ENCODE measurements around the gene PDCD11.

PDCD11 gene

DNA sequence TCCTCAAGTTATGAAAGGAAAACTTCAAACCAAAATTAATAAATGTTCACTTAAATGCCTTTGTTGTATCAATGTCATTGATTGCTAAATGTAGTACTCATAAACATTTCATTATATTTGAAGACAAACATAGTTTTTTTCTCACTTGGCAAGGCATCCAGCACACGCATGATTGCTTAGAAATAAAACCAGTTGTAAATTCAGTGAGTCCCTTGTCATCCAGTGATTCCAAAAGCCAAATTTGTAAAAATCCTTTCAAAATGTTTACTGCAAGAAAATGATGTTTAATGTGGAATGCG lies 90.9 kb downstream of the PDCD11 start:
- TF ChIP-seq, protein P1, sequence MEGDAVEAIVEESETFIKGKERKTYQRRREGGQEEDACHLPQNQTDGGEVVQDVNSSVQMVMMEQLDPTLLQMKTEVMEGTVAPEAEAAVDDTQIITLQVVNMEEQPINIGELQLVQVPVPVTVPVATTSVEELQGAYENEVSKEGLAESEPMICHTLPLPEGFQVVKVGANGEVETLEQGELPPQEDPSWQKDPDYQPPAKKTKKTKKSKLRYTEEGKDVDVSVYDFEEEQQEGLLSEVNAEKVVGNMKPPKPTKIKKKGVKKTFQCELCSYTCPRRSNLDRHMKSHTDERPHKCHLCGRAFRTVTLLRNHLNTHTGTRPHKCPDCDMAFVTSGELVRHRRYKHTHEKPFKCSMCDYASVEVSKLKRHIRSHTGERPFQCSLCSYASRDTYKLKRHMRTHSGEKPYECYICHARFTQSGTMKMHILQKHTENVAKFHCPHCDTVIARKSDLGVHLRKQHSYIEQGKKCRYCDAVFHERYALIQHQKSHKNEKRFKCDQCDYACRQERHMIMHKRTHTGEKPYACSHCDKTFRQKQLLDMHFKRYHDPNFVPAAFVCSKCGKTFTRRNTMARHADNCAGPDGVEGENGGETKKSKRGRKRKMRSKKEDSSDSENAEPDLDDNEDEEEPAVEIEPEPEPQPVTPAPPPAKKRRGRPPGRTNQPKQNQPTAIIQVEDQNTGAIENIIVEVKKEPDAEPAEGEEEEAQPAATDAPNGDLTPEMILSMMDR (IDR thresholded peaks at IDR 0.05; ENCODE audit: low read length, missing control alignments): no peak
- H3K4me3 ChIP-seq (replicated peaks; ENCODE audit: low read depth, low read length): no peak overlapping the region
- DNase-seq (ENCODE audit: low read depth): no peak

DNA sequence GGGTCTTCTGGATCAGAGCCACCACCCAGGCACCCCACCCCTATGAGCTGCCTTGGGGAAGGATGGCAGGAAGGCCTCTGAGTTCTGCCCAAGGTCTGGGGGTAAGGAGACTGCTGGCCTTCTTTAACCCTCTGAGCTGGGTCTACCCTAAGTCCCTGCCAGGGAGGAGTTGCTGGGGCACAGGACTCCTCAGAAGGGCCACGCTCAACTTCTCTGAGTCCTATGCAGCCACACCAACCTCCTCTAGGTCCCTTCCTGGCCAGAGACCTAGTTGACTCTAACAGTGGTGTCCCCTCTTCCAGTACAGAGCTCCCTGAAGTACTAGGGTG lies 94.5 kb downstream of the PDCD11 start:
- H3K4me3 ChIP-seq (replicated peaks; ENCODE audit: low read depth, low read length): no peak overlapping the region
- DNase-seq (ENCODE audit: low read depth): no peak
- TF ChIP-seq, protein P1 (IDR thresholded peaks at IDR 0.05; ENCODE audit: low read length, missing control alignments): no peak

DNA sequence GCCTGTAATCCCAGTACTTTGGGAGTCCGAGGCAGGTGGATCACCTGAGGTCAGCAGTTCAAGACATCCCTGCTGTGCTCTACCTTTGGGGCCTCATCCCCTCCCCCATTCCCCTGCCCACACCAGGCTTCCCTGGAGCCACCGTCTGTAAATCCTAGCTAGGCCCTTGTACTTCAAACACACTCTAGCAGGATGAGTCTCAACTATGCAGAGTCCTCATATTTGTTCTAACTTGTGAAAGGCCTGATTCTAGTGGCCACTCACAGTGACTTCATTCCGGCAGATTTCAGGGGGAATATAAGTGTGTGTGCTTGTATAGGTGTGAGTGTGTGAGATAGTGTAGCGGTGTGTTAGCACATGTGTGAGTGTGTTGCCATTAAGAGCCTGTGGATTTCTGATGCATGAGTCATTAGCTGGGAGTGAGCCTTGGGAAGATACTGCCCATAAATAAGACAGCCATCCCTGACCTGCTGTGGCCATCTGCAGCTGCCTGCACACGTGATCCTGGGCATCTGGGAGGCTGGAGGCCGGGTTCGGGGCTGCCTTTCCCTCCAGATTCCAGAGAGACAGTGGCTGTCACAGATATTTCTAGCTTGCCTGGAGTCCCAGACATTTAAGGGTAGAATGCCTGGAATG lies 95.4 kb downstream of the PDCD11 start:
- TF ChIP-seq, protein P1 (IDR thresholded peaks at IDR 0.05; ENCODE audit: low read length, missing control alignments): no peak
- DNase-seq (ENCODE audit: low read depth): peak; percentile 90
- no peak overlapping the region for H3K4me3 ChIP-seq (replicated peaks; ENCODE audit: low read depth, low read length)

DNA sequence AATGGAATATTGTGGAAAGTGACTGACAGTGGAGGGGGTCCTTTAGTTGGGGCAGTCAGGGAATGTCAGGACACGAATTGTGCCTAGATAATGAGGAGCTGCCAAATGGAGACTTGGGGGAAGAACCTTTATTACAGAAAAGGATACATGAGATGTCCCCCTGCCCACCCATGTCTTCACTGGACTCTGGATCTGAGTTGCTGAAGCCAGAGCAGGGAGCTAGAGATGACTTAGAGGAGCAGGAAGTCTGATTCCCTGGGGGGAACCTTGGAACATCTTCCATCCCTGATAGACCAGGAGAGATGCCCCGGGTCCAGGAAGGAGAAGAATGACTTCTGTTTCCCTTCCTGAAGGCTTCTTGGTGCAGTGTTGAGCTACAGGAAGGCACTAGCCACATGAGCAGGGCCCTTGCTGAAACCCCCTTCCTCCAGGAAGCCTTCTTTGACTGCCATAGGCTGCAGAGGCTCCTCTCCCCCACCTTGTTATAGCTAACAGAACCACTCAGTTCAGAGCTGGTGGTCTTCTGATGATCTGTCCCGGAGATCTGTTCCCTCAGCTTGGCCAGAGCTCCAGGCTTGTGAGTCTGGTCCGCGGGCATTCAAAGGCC lies 96.3 kb downstream of the PDCD11 start:
- TF ChIP-seq, protein P1 (IDR thresholded peaks at IDR 0.05; ENCODE audit: low read length, missing control alignments): no peak
- DNase-seq (ENCODE audit: low read depth): no peak
- no peak overlapping the region for H3K4me3 ChIP-seq (replicated peaks; ENCODE audit: low read depth, low read length)

GRCh38 chr10:103493362-103493915 lies 97.0 kb downstream of the PDCD11 start, which contains the start of gene NEURL1:
Gene NEURL1, plus strand, starts transcription at chr10:103493705. Its CDS starts 683 bp downstream, at chr10:103494388.
- H3K4me3 ChIP-seq (replicated peaks; ENCODE audit: low read depth, low read length): peak within 1 kb of the TSS; percentile 40
- TF ChIP-seq, protein P1 (IDR thresholded peaks at IDR 0.05; ENCODE audit: low read length, missing control alignments): no peak
- DNase-seq (ENCODE audit: low read depth): no peak

DNA sequence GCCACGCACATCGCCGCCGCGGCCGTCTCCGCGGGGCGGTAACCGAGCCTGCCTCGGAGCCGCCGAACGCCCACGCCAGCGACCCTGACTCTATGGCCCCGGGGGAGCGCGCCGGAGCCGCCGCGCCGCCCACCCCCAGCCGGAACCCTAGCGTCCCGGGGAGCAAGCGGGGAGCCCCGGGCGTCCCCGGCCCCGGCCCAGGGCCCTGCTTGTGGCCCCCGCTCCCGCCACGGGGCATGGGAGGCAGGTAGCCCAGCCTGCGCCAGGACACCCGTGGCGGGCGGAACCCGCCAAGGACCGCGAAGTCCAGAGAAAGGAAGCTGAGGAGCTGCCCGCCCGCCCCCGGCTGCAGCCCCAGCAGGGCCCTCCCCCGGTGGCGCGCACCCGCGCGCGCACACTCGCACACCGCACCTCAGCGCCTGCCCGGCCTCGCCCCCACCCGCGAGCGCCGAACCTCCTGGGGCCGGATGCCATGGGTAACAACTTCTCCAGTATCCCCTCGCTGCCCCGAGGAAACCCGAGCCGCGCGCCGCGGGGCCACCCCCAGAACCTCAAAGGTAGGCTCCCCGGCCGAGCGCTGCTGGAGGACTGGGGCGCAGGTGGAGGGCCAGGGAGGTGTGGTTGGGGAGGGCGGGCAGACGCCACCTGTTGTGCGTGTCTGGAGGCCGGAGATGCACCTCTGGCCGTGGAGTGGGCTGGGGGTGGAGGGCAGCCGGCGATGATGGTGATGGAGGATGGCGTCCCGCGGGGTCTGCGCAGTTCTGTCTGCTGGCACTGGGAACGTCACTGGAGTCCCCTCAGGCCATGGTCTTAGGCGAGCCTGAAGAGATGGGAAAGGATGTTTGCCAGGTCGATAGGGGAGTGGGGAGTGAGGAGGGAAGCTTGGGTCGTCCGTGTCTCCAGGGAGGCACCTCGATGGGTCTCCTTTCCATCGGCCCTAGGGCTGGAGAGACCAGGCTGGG lies 97.8 kb downstream of the PDCD11 start:
- TF ChIP-seq, protein P1 (IDR thresholded peaks at IDR 0.05; ENCODE audit: low read length, missing control alignments): no peak
- DNase-seq (ENCODE audit: low read depth): no peak
- H3K4me3 ChIP-seq (replicated peaks; ENCODE audit: low read depth, low read length): peak overlapping the region; percentile 40
